GM12875 (cell line): Measurements from ENCODE around the gene MRPS33.

Experiments
- H3K4me3 ChIP-seq: one replicate; pipeline ENCODE4 v1.5.1; 2011; ENCODE audit warnings: low read depth, low read length, control low read depth
- CTCF ChIP-seq: IDR thresholded peaks from 2 replicates; pipeline ENCODE4 v1.5.1; 2011; ENCODE audit warnings: low read depth, mild to moderate bottlenecking, control low read depth, inconsistent platforms, low read length, moderate library complexity, borderline replicate concordance; ENCODE audit not compliant: insufficient read depth

The MRPS33 gene

GRCh38 chr7:141023295-141023694 lies 8.5 kb upstream of the MRPS33 start:
- no peak for TF ChIP-seq CTCF

GRCh38 chr7:141017555-141017954 lies 2.8 kb upstream of the MRPS33 start:
- no peak for TF ChIP-seq CTCF
- H3K4me3 ChIP-seq: no peak overlapping the region

More at GRCh38 chr7:141023295-141023694, 8.5 kb upstream of the MRPS33 start:
- no peak overlapping the region for H3K4me3 ChIP-seq

GRCh38 chr7:141016349-141016748 lies 1.6 kb upstream of the MRPS33 start:
- no peak overlapping the region for H3K4me3 ChIP-seq

GRCh38 chr7:141014125-141014523 lies 628 bp downstream of the MRPS33 start:
- peak overlapping the region; percentile 64 for H3K4me3 ChIP-seq
- TF ChIP-seq CTCF: no peak

More at GRCh38 chr7:141016349-141016748, 1.6 kb upstream of the MRPS33 start:
- no peak for TF ChIP-seq CTCF

GRCh38 chr7:141013345-141013715 lies 1.4 kb downstream of the MRPS33 start:
- no peak overlapping the region for H3K4me3 ChIP-seq
- no peak for TF ChIP-seq CTCF

GRCh38 chr7:141012696-141013344 lies 1.9 kb downstream of the MRPS33 start:
- no peak for TF ChIP-seq CTCF
- no peak overlapping the region for H3K4me3 ChIP-seq

GRCh38 chr7:141012044-141012685 lies 2.6 kb downstream of the MRPS33 start:
- H3K4me3 ChIP-seq: no peak overlapping the region
- peak; percentile 52; the same call in 1 of the 2 replicates for TF ChIP-seq CTCF
